Natural killer cell (primary cell): Measurements from ENCODE around the gene PIK3R4. TPM values are rescaled to one million over a fixed set of nuclear protein-coding genes. Genes with fewer than 3 reads are reported as not detected.

Experiments
- ATAC-seq, 3 donors: fragments of 150-1000 bp in 2 of 3; fragments of 200-7000 bp in 1 of 3; cut with Tn5 transposase; 1 replicate in 1 of 3; 2 replicates in 2 of 3; pipeline ENCODE4 v1.10.0; 2021; ENCODE audit warnings: mild to moderate bottlenecking in 2 of 3, moderate library complexity in 2 of 3
- DNase-seq, 2 donors: peaks; one replicate each; pipeline versions ENCODE4 v3.0.0 to v3.0.0-alpha.2; 2013 to 2021; ENCODE audit warnings: mixed read lengths in 1 of 2
- H3K27ac ChIP-seq: one replicate; pipeline ENCODE4 v1.5.1; 2013; ENCODE audit warnings: mild to moderate bottlenecking, low read length
- H3K27me3 ChIP-seq: one replicate; pipeline ENCODE4 v1.6.1; 2013; ENCODE audit warnings: low read length; ENCODE audit not compliant: control insufficient read depth, insufficient read depth
- H3K36me3 ChIP-seq: one replicate; pipeline ENCODE4 v1.6.1; 2013; ENCODE audit warnings: low read length; ENCODE audit not compliant: control insufficient read depth, insufficient read depth
- H3K4me1 ChIP-seq: one replicate; pipeline ENCODE4 v1.6.1; 2013; ENCODE audit warnings: low read length; ENCODE audit not compliant: control insufficient read depth, insufficient read depth
- H3K4me3 ChIP-seq: one replicate; pipeline ENCODE4 v1.5.1; 2013; ENCODE audit warnings: low read length
- H3K9me3 ChIP-seq: one replicate; pipeline ENCODE4 v1.6.1; 2013; ENCODE audit warnings: low read length; ENCODE audit not compliant: control insufficient read depth, insufficient read depth
- H3K27ac Mint-ChIP-seq, 2 donors: one replicate each; pipeline ENCODE4 v1.8.0; 2022; ENCODE audit warnings: mild to moderate bottlenecking in 2 of 2, mixed read lengths in 2 of 2, moderate library complexity in 1 of 2
- H3K27me3 Mint-ChIP-seq, 2 donors: one replicate each; pipeline ENCODE4 v1.8.0; 2022; ENCODE audit warnings: low read depth in 2 of 2, mixed read lengths in 2 of 2
- H3K36me3 Mint-ChIP-seq: one replicate; pipeline ENCODE4 v1.8.0; 2022; ENCODE audit warnings: mixed read lengths
- H3K4me1 Mint-ChIP-seq, 2 donors: one replicate each; pipeline ENCODE4 v1.8.0; 2022; ENCODE audit warnings: mixed read lengths in 2 of 2
- H3K4me3 Mint-ChIP-seq: one replicate; pipeline ENCODE4 v1.8.0; 2022; ENCODE audit warnings: mild to moderate bottlenecking, moderate library complexity, mixed read lengths
- H3K9me3 Mint-ChIP-seq, 2 donors: one replicate each; pipeline ENCODE4 v1.8.0; 2022; ENCODE audit warnings: mixed read lengths in 2 of 2
- WGBS: methylation state at CpG from one replicate; pipeline ENCODE4 v1.1.7; 2013; ENCODE audit warnings: missing lambda C conversion rate; ENCODE audit not compliant: insufficient coverage; 5-methylcytosine and 5-hydroxymethylcytosine counted together
- intact Hi-C: fragments of 100-400 bp; cut with micrococcal nuclease; formaldehyde crosslinking; loops from one replicate; pipeline ENCODE4 v1.14.2; 2022
- total RNA-seq, 4 donors: library from RNA; stranded (reverse); fragments of 120-200 nt in 1 of 4; gene quantifications; one replicate each; pipeline versions ENCODE4 v1.2.3 to v1.2.4, GENCODE V29; 2013 to 2022
- TF ChIP-seq, protein P1 (sequence below): fragments of 200-600 bp; IDR thresholded peaks from one replicate; pipeline ENCODE4 v1.8.0; 2022; ENCODE audit warnings: antibody characterized with exemption

PIK3R4 gene
- total RNA-seq, 3 donors from 2014 or later (not counting 1 experiment from before 2014, with no cell fraction given), result 14.3 to 20.8 (median 17.0) TPM

DNA sequence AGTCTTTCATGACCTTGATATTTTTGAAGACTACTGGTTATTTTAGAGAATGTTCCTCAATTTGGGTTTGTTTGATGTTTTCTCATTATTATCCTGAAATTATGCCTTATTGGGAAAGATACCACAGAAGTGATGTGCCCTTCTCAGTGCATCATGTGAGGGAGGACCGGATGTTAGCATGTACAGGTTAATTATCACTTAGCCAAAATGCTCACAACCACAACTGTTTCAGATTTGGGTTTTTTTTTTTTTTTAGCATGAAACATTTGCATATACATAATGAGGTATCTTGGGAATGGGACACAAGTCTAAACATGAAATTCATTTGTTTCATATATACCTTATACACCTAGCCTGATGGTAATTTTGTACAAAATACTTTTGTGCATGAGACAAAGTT is 59.8 kb downstream of the PIK3R4 start:
- no peaks in the 10 kb centered on the region for H3K27me3 Mint-ChIP-seq
- no peak for ATAC-seq
- TF ChIP-seq, protein P1, sequence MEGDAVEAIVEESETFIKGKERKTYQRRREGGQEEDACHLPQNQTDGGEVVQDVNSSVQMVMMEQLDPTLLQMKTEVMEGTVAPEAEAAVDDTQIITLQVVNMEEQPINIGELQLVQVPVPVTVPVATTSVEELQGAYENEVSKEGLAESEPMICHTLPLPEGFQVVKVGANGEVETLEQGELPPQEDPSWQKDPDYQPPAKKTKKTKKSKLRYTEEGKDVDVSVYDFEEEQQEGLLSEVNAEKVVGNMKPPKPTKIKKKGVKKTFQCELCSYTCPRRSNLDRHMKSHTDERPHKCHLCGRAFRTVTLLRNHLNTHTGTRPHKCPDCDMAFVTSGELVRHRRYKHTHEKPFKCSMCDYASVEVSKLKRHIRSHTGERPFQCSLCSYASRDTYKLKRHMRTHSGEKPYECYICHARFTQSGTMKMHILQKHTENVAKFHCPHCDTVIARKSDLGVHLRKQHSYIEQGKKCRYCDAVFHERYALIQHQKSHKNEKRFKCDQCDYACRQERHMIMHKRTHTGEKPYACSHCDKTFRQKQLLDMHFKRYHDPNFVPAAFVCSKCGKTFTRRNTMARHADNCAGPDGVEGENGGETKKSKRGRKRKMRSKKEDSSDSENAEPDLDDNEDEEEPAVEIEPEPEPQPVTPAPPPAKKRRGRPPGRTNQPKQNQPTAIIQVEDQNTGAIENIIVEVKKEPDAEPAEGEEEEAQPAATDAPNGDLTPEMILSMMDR, result no peak
- no peak for DNase-seq
- 80% methylated on average over 1 of the region's 1 CpG for WGBS
- no peaks in the 10 kb centered on the region for H3K9me3 Mint-ChIP-seq
- peaks cover 16% of the 10 kb centered on the region for H3K36me3 Mint-ChIP-seq
- H3K27ac Mint-ChIP-seq, result no peak overlapping the region
- no peak overlapping the region for H3K4me3 Mint-ChIP-seq
- H3K36me3 ChIP-seq, result peaks cover 58% of the 10 kb centered on the region
- H3K4me3 ChIP-seq, result no peak overlapping the region
- peaks cover 0 to 7% of the 10 kb centered on the region in 2 donors for H3K4me1 Mint-ChIP-seq
- intact Hi-C loops, result no loop called here
- no peaks in the 10 kb centered on the region for H3K4me1 ChIP-seq
- no peak overlapping the region for H3K27ac ChIP-seq
- H3K27me3 ChIP-seq, result no peaks in the 10 kb centered on the region
- no peaks in the 10 kb centered on the region for H3K9me3 ChIP-seq

DNA sequence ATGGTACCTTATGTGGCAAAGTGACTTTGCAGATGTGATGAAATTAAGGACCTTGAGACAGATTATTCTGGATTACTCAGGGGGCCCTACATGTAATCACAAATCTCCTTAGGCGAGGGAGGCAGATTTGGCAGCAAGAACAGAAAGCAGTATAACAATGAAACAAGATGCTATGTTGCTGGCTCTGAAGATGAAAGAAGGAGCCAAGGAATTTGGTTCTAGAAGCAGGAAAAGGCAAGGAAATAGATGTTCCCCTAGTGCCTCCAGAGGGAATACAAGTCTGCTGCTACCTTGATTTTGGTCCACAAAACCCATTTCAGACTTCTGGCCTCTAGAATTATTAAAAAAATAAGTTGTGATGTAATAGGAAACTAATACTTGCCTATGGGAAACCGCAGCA is 64.5 kb downstream of the PIK3R4 start:
- H3K36me3 ChIP-seq, result peaks cover 70% of the 10 kb centered on the region
- Mint-ChIP-seq H3K9me3 (no peaks in the 10 kb centered on the region), H3K4me3 (no peak overlapping the region), H3K27ac (no peak overlapping the region), H3K4me1 (no peaks in the 10 kb centered on the region), H3K27me3 (no peaks in the 10 kb centered on the region), H3K36me3 (peaks cover 16% of the 10 kb centered on the region)
- ATAC-seq, result no peak
- H3K4me3 ChIP-seq, result no peak overlapping the region
- intact Hi-C loops, result no loop called here
- no peaks in the 10 kb centered on the region for H3K27me3 ChIP-seq
- no peak overlapping the region for H3K27ac ChIP-seq
- no peaks in the 10 kb centered on the region for H3K4me1 ChIP-seq
- WGBS, result 100% methylated on average over 2 of the region's 2 CpGs
- DNase-seq, result no peak
- H3K9me3 ChIP-seq, result no peaks in the 10 kb centered on the region
- TF ChIP-seq, protein P1, result no peak

DNA sequence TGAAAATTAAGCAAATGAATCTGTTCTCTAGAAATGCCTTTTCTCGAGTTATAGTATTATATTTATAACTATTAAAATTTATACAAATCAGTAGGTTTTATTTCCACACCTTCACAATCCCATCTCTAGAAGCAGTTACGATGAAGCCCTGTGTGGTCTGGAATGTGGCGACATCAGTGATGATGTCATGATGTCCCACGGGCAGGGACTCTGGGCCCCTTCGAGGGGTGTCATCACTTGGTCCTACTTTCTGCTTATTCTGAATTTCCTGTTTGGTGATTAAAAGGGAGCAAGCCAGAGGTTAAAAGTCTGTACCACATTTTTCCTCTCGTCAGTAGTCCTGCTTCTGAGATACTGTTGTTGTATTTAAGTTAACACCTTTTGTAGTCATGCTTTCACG is 67.4 kb downstream of the PIK3R4 start:
- DNase-seq, result no peak
- peaks cover 16% of the 10 kb centered on the region for H3K36me3 Mint-ChIP-seq
- ATAC-seq, result no peak
- Histone ChIP-seq H3K27ac (no peak overlapping the region), H3K27me3 (no peaks in the 10 kb centered on the region), H3K9me3 (no peaks in the 10 kb centered on the region), H3K4me1 (no peaks in the 10 kb centered on the region), H3K4me3 (no peak overlapping the region), H3K36me3 (peaks cover 71% of the 10 kb centered on the region)
- no peak overlapping the region for H3K4me3 Mint-ChIP-seq
- TF ChIP-seq, protein P1, result no peak
- H3K9me3 Mint-ChIP-seq, result no peaks in the 10 kb centered on the region
- WGBS, result 88% methylated on average over 5 of the region's 7 CpGs
- no peaks in the 10 kb centered on the region for H3K27me3 Mint-ChIP-seq
- H3K4me1 Mint-ChIP-seq, result no peaks in the 10 kb centered on the region
- no peak overlapping the region for H3K27ac Mint-ChIP-seq
- intact Hi-C loops, result no loop called here

DNA sequence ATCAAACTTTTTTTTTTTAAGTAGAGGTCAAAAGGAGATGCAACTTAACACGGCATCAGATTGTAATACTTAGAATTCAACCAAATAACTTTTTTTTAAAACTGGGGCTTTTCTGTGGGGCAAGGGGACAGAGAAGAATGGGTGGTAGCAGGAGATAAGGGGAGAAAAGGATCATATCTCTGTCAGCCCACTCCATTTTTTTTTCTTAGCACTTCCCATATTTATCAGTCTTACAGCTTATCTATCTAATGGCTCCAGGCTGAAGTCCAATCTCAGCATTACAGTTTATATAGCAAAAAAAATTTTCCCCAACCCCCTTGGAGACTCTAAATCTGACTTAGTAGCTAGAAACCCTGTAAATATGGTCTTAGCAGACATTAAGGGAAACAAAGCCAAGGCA is 69.3 kb downstream of the PIK3R4 start:
- H3K27ac ChIP-seq, result no peak overlapping the region
- Mint-ChIP-seq H3K4me1 (no peaks in the 10 kb centered on the region), H3K4me3 (no peak overlapping the region), H3K9me3 (no peaks in the 10 kb centered on the region), H3K27ac (no peak overlapping the region), H3K27me3 (no peaks in the 10 kb centered on the region), H3K36me3 (no peaks in the 10 kb centered on the region)
- intact Hi-C loops, result no loop called here
- no peaks in the 10 kb centered on the region for H3K4me1 ChIP-seq
- DNase-seq (no peak), ATAC-seq (no peak)
- H3K4me3 ChIP-seq, result no peak overlapping the region
- H3K36me3 ChIP-seq, result peaks cover 52% of the 10 kb centered on the region
- no peaks in the 10 kb centered on the region for H3K27me3 ChIP-seq
- TF ChIP-seq, protein P1, result no peak
- no CpG with 5 or more reads among the region's 1 CpG for WGBS
- H3K9me3 ChIP-seq, result no peaks in the 10 kb centered on the region
